ENCODE results near the gene ABCC4.
"Not testable (repeated sequence)": the region's sequence is repeated elsewhere in the genome, so short reads cannot be mapped to it uniquely, and the experiment has no call there.

The ABCC4 gene

GRCh38 chr13:95182570-95183265, 118.5 kb downstream of the ABCC4 start:
- DNase-seq (ENCODE audit: extremely low read depth, low read depth) = no peak
- H3K4me3 ChIP-seq (replicated peaks; ENCODE audit: low read depth, low read length) = no peak overlapping the region
- TF ChIP-seq CTCF (IDR thresholded peaks at IDR 0.05; ENCODE audit: low read depth, low read length, missing control alignments) = no peak

GRCh38 chr13:95181586-95181985, 119.7 kb downstream of the ABCC4 start:
- TF ChIP-seq CTCF (IDR thresholded peaks at IDR 0.05; ENCODE audit: low read depth, low read length, missing control alignments) = no peak
- no peak overlapping the region for H3K4me3 ChIP-seq (replicated peaks; ENCODE audit: low read depth, low read length)
- no peak for DNase-seq (ENCODE audit: extremely low read depth, low read depth)

DNA sequence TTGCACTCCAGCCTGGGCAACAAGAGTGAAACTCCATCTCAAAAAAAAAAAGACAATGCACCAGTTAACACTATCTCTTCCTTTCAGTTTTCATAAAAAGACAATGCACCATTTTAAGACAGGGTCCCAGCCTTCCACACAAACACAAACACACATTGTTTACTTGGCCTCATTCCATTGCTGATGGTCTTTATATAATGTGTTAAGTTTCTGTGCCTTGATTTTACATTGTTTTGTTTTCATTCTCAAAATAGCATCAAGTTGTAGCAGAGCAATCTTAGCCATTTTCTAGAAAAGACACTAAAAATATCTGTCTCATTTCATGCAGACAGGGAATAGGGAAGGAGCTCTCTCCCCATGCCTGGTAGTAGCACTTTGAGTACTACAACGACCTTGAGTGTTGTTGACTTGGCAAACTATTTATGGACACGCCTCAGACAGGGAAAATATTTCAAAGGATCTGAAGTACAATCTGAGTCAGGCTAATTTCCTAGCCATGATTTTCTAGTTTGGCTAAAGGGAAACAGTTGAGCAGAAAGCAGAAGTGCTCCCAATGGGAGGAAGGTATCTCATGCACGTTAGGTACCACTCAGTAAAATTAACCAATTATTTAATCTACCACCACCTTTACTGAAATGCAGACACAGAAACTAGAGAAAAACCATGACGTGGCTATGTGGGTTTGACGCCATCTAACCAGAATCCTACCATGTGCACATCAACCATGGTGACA, 120.6 kb downstream of the ABCC4 start:
- no peak overlapping the region for H3K4me3 ChIP-seq (replicated peaks; ENCODE audit: low read depth, low read length)
- no peak for DNase-seq (ENCODE audit: extremely low read depth, low read depth)
- TF ChIP-seq CTCF (IDR thresholded peaks at IDR 0.05; ENCODE audit: low read depth, low read length, missing control alignments) = no peak

- DNase-seq (ENCODE audit: extremely low read depth, low read depth) = no peak
- H3K4me3 ChIP-seq (replicated peaks; ENCODE audit: low read depth, low read length) = no peak overlapping the region
- no peak for TF ChIP-seq CTCF (IDR thresholded peaks at IDR 0.05; ENCODE audit: low read depth, low read length, missing control alignments)
Observed at GRCh38 chr13:95176611-95177259, 124.5 kb downstream of the ABCC4 start.

GRCh38 chr13:95174517-95174916, 126.7 kb downstream of the ABCC4 start:
- no peak for DNase-seq (ENCODE audit: extremely low read depth, low read depth)
- H3K4me3 ChIP-seq (replicated peaks; ENCODE audit: low read depth, low read length) = no peak overlapping the region
- no peak for TF ChIP-seq CTCF (IDR thresholded peaks at IDR 0.05; ENCODE audit: low read depth, low read length, missing control alignments)

DNA sequence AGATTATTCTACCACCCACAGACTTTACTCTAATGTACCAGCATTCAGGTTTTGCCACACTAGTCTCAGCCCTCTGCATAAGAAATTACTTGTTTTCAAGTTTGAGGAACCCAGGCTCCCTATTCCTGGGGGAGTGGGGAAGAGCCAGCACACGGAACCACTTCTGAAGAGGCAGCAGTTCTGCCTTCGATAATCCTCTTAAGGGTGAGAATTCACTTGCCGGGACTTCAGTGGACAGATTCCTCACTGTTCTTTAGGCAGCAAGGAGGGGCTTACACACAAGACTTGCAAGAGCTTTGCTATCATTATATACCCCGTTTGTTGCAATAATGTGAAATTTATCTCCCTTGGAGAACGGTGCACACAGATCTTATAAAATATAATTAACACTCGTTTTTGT, 133.1 kb downstream of the ABCC4 start:
- H3K4me3 ChIP-seq (replicated peaks; ENCODE audit: low read depth, low read length) = no peak overlapping the region
- TF ChIP-seq CTCF (IDR thresholded peaks at IDR 0.05; ENCODE audit: low read depth, low read length, missing control alignments) = no peak
- DNase-seq (ENCODE audit: extremely low read depth, low read depth) = no peak

DNA sequence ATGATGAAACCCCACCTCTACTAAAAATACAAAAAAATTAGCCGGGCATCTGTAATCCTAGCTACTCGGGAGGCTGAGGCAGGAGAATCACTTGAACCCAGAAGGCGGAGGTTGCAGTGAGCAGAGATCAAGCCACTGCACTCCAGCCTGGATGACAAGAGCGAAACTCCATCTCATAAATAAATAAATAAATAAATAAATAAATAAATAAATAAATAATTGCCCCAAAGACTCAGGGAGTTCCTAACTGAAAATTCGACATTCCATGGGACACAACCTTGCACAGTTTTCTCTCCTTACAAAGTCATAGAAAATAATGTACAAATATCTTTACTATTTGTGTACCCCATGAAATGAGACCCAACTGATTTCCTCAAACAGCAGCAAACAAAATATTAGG, 134.2 kb downstream of the ABCC4 start:
- H3K4me3 ChIP-seq (replicated peaks; ENCODE audit: low read depth, low read length); DNase-seq (ENCODE audit: extremely low read depth, low read depth): not testable (repeated sequence)
